Measurements from ENCODE around the gene CASP3.

GRCh38 chr4:184643731-184644130 is 5.5 kb downstream of the CASP3 start:
- TF ChIP-seq, protein P1, sequence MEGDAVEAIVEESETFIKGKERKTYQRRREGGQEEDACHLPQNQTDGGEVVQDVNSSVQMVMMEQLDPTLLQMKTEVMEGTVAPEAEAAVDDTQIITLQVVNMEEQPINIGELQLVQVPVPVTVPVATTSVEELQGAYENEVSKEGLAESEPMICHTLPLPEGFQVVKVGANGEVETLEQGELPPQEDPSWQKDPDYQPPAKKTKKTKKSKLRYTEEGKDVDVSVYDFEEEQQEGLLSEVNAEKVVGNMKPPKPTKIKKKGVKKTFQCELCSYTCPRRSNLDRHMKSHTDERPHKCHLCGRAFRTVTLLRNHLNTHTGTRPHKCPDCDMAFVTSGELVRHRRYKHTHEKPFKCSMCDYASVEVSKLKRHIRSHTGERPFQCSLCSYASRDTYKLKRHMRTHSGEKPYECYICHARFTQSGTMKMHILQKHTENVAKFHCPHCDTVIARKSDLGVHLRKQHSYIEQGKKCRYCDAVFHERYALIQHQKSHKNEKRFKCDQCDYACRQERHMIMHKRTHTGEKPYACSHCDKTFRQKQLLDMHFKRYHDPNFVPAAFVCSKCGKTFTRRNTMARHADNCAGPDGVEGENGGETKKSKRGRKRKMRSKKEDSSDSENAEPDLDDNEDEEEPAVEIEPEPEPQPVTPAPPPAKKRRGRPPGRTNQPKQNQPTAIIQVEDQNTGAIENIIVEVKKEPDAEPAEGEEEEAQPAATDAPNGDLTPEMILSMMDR (IDR thresholded peaks at IDR 0.05): no peak
- TF ChIP-seq POLR2A (IDR thresholded peaks at IDR 0.05): no peak

All from adrenal gland (tissue), 5 donors.